SK-N-SH treated with all-trans-retinoic acid at 6 μM for 48 hours (cell line): Measurements from ENCODE around the gene NADSYN1.

Experiments
- ATAC-seq: fragments of 200-7000 bp; cut with Tn5 transposase; 3 replicates; pipeline ENCODE4 v1.9.1; 2020; ENCODE audit warnings: mild to moderate bottlenecking, moderate library complexity
- ARNTL ChIP-seq: fragments of 450-650 bp; formaldehyde crosslinking; IDR thresholded peaks from 2 replicates; pipeline ENCODE4 v1.5.0; 2020; ENCODE audit warnings: low read depth, mild to moderate bottlenecking, moderate library complexity, borderline replicate concordance
- BACH2 ChIP-seq: fragments of 250-450 bp; sonication (Bioruptor Pico); IDR thresholded peaks from 2 replicates; pipeline ENCODE4 v1.9.0; 2021; ENCODE audit warnings: mild to moderate bottlenecking, borderline replicate concordance
- CREB5 ChIP-seq: fragments of 250-450 bp; sonication (Bioruptor Pico); IDR thresholded peaks from 2 replicates; pipeline ENCODE4 v1.5.1; 2020; ENCODE audit warnings: low read depth, mild to moderate bottlenecking, moderate library complexity
- CSDC2 ChIP-seq: fragments of 250-450 bp; sonication (Bioruptor Pico); IDR thresholded peaks from 2 replicates; pipeline ENCODE4 v1.5.0; 2020; ENCODE audit warnings: mild to moderate bottlenecking, moderate library complexity
- ESRRG ChIP-seq: fragments of 250-450 bp; sonication (Bioruptor Pico); IDR thresholded peaks from 2 replicates; pipeline ENCODE4 v1.6.1; 2021; ENCODE audit warnings: mild to moderate bottlenecking
- GLIS3 ChIP-seq: fragments of 250-450 bp; sonication (Bioruptor Pico); IDR thresholded peaks from 2 replicates; pipeline ENCODE4 v1.5.0; 2020; ENCODE audit warnings: mild to moderate bottlenecking, moderate library complexity
- ISL1 ChIP-seq: fragments of 250-450 bp; sonication (Bioruptor Pico); IDR thresholded peaks from 2 replicates; pipeline ENCODE4 v2.1.2; 2022; ENCODE audit warnings: mild to moderate bottlenecking, moderate library complexity
- OSR1 ChIP-seq: fragments of 250-450 bp; sonication (Bioruptor Pico); IDR thresholded peaks from 2 replicates; pipeline ENCODE4 v1.8.0; 2022; ENCODE audit warnings: moderate library complexity, mild to moderate bottlenecking, inconsistent platforms
- PATZ1 ChIP-seq: fragments of 250-450 bp; sonication (Bioruptor Pico); IDR thresholded peaks from 2 replicates; pipeline ENCODE4 v1.8.0; 2020; ENCODE audit warnings: mild to moderate bottlenecking, moderate library complexity, borderline replicate concordance
- POU6F1 ChIP-seq: fragments of 250-450 bp; sonication (Bioruptor Pico); IDR thresholded peaks from 2 replicates; pipeline ENCODE4 v1.8.0; 2021; ENCODE audit warnings: low read depth, mild to moderate bottlenecking, moderate library complexity, borderline replicate concordance
- PPARA ChIP-seq: fragments of 250-450 bp; sonication (Bioruptor Pico); IDR thresholded peaks from 2 replicates; pipeline ENCODE4 v1.5.0; 2020; ENCODE audit warnings: mild to moderate bottlenecking, borderline replicate concordance
- RARB ChIP-seq: fragments of 250-450 bp; sonication (Bioruptor Pico); IDR thresholded peaks from 2 replicates; pipeline ENCODE4 v1.8.0; 2021; ENCODE audit warnings: mild to moderate bottlenecking, moderate library complexity
- SNAI2 ChIP-seq: fragments of 250-450 bp; sonication (Bioruptor Pico); IDR thresholded peaks from 2 replicates; pipeline ENCODE4 v1.5.0; 2020; ENCODE audit warnings: mild to moderate bottlenecking, moderate library complexity
- TCF4 ChIP-seq: fragments of 250-450 bp; sonication (Bioruptor Pico); IDR thresholded peaks from 2 replicates; pipeline ENCODE4 v1.8.0; 2021; ENCODE audit warnings: mild to moderate bottlenecking, moderate library complexity, borderline replicate concordance
- TOX ChIP-seq: fragments of 250-450 bp; sonication (Bioruptor Pico); IDR thresholded peaks from 2 replicates; pipeline ENCODE4 v1.8.0; 2021; ENCODE audit warnings: mild to moderate bottlenecking, moderate library complexity, borderline replicate concordance
- TSHZ2 ChIP-seq: fragments of 250-450 bp; sonication (Bioruptor Pico); IDR thresholded peaks from 2 replicates; pipeline ENCODE4 v1.5.0; 2020; ENCODE audit warnings: mild to moderate bottlenecking, moderate library complexity
- ZFP3 ChIP-seq: fragments of 250-450 bp; sonication (Bioruptor Pico); IDR thresholded peaks from 2 replicates; pipeline ENCODE4 v1.5.0; 2020; ENCODE audit warnings: mild to moderate bottlenecking, moderate library complexity
- ZFP30 ChIP-seq: fragments of 450-650 bp; formaldehyde crosslinking; IDR thresholded peaks from 2 replicates; pipeline ENCODE4 v1.5.0; 2022; ENCODE audit warnings: mild to moderate bottlenecking, moderate library complexity
- ZNF565 ChIP-seq: fragments of 450-650 bp; formaldehyde crosslinking; conservative IDR thresholded peaks from 2 replicates; pipeline ENCODE4 v1.5.0; 2020; ENCODE audit warnings: low read depth, mild to moderate bottlenecking, moderate library complexity
- ZNF70 ChIP-seq: fragments of 450-650 bp; formaldehyde crosslinking; IDR thresholded peaks from 2 replicates; pipeline ENCODE4 v1.5.0; 2020; ENCODE audit warnings: mild to moderate bottlenecking, moderate library complexity
- ZNF8 ChIP-seq: fragments of 450-650 bp; formaldehyde crosslinking; IDR thresholded peaks from 2 replicates; pipeline ENCODE4 v1.5.0; 2020; ENCODE audit warnings: mild to moderate bottlenecking, moderate library complexity

The NADSYN1 gene

GRCh38 chr11:71542879-71543777, 90.1 kb downstream of the NADSYN1 start (continued):
- no peak for TF ChIP-seq ZNF565 (CRISPR knock-in tag)
- TF ChIP-seq ISL1 (CRISPR knock-in tag) = no peak
- no peak for TF ChIP-seq PPARA (CRISPR knock-in tag)
- TF ChIP-seq ZNF70 (CRISPR knock-in tag) = no peak

- no peak for ATAC-seq
- TF ChIP-seq CREB5 (CRISPR knock-in tag) (no peak), TOX (CRISPR knock-in tag) (no peak), RARB (CRISPR knock-in tag) (no peak), ESRRG (no peak), CSDC2 (no peak), GLIS3 (CRISPR knock-in tag) (no peak), ZNF565 (CRISPR knock-in tag) (no peak), ZNF70 (CRISPR knock-in tag) (no peak), TCF4 (CRISPR knock-in tag) (no peak), ARNTL (CRISPR knock-in tag) (no peak), POU6F1 (no peak), PATZ1 (CRISPR knock-in tag) (no peak), TSHZ2 (CRISPR knock-in tag) (no peak), PPARA (CRISPR knock-in tag) (no peak), ISL1 (CRISPR knock-in tag) (no peak), OSR1 (no peak), BACH2 (CRISPR knock-in tag) (no peak), ZFP30 (no peak)
These were observed 90.9 kb downstream of the NADSYN1 start for GRCh38 chr11:71543866-71544265.

- no peak for ATAC-seq
- TF ChIP-seq PPARA (CRISPR knock-in tag) (no peak), SNAI2 (no peak), BACH2 (CRISPR knock-in tag) (no peak), ZFP3 (CRISPR knock-in tag) (no peak), ZNF8 (no peak)
These were observed 91.7 kb downstream of the NADSYN1 start for GRCh38 chr11:71544525-71545214.
